GM12872 (cell line): ENCODE data around the gene KCTD15.

Source experiments
- TF ChIP-seq, protein P1 (sequence below): IDR thresholded peaks from 3 replicates; pipeline ENCODE4 v1.5.1; 2011; ENCODE audit warnings: low read depth, mild to moderate bottlenecking, low read length, moderate library complexity; ENCODE audit not compliant: insufficient read depth

Gene KCTD15

DNA sequence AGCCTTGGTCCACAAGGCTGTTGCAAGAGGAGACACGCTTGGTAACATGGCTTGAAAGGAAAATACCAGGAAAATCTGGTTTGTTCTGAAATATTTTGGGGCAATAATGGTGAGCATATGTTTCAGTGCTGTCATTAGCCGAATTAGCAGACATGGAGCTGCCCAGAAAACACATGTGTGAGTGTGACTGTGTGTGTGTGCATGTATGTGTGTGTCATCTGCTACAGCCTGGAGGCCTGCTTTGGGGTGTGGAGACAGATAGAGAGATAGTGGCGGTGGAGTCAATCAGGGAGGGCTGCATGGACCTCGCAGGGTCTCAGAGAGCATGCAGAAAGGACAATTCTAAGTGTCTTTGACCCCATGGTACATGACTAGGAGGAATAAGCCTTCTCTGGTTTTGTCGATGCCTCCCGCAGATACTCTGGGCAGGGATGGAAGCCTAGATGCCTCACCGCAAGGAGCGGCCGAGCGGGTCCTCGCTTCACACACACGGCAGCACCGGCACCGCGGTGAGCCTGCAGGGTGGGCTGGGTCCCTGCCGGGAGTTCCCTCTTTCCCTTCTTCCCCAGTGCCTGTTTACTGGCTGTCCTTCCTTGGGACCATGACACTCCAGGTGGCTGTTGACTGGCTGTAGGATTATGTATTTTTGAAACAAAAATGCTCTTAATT is 3.5 kb downstream of the KCTD15 start:
- TF ChIP-seq, protein P1, sequence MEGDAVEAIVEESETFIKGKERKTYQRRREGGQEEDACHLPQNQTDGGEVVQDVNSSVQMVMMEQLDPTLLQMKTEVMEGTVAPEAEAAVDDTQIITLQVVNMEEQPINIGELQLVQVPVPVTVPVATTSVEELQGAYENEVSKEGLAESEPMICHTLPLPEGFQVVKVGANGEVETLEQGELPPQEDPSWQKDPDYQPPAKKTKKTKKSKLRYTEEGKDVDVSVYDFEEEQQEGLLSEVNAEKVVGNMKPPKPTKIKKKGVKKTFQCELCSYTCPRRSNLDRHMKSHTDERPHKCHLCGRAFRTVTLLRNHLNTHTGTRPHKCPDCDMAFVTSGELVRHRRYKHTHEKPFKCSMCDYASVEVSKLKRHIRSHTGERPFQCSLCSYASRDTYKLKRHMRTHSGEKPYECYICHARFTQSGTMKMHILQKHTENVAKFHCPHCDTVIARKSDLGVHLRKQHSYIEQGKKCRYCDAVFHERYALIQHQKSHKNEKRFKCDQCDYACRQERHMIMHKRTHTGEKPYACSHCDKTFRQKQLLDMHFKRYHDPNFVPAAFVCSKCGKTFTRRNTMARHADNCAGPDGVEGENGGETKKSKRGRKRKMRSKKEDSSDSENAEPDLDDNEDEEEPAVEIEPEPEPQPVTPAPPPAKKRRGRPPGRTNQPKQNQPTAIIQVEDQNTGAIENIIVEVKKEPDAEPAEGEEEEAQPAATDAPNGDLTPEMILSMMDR, result no peak

GRCh38 chr19:33801411-33801810 is 4.7 kb downstream of the KCTD15 start:
- TF ChIP-seq, protein P1, result no peak

- TF ChIP-seq, protein P1, result no peak
Observed at GRCh38 chr19:33802001-33802400, 5.3 kb downstream of the KCTD15 start.

DNA sequence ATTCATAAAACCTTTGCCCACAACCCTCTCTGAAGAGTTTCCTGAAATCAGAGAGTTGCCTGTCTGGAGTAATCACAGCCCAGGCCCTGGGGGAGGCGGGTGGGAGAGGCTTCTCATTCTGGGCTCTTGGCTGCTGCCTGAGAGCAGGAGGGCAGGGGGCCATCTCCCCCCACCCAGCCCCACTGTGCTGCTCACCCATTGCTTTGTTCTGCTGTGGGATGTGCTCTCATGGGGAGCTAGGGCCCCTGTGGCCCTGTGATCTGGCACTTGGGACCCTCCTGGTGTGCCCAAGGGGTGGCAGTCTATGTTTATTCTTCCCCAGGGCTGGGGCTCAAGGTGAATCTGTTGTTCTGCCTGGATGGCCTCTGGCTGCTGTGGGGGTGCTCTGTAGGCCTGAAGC is 6.1 kb downstream of the KCTD15 start:
- TF ChIP-seq, protein P1, result no peak

- TF ChIP-seq, protein P1, result no peak
Observed at GRCh38 chr19:33803383-33803782, 6.7 kb downstream of the KCTD15 start.

DNA sequence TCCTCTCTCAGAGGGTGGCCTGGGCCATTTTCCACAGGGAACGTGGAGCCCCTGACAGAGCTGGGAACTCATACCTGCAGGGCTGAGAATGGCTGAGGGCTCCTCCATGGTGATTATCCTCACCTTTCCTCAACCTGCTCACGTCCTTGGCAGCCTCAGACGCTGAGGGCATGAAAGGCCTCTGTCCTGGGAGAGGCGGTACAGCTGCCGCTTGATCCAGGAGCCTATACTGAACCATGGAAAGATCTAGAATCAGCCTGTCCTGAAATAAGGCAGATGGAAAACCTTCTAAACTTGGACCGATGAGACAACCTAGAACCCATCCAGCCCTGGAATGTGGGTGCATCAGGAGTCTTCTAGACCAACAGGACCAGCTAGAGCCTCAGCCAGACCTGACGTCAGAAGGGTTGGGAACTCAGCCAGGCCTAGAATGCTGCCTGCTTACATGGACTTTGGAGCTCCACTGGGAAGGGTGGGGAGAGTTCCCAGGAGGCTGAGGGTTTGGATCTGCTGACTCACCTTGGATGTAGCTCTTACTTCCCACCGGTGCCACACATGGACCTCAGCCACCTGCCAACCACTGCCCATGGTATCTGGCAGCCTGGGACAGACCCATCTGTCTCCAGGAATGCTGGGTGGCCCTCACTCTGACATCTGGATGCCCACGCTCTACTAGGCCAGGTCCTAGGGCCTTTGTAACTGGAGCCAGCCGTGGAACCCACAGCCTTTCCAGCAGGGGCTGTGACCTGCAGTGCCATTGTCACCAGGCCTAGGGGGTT is 7.5 kb downstream of the KCTD15 start:
- TF ChIP-seq, protein P1, result no peak

GRCh38 chr19:33805313-33805712 is 8.6 kb downstream of the KCTD15 start:
- TF ChIP-seq, protein P1, result no peak
